ENCODE data around the gene PVALB.

Gene PVALB

DNA sequence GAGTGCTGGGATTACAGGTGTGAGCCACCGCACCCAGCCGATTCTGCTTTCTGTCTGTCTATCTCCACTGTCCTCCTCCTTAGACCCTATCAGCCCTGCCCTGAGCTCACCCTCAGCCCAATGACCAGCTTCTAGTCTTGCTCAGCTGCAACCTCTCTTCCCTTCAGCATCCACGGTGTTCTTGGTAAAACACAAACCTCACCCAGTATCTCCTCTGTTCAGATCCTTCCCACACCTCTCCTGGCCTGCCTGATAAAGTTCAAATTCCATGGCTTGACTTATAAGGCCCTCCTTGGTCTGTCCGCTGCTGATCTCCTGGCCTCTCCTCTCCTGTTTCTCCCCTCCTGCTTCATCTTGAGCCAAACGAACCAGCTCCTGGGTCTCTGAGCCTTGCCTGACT, 29.4 kb upstream of the PVALB start:
- no peak for DNase-seq (ENCODE audit: low read depth)

DNA sequence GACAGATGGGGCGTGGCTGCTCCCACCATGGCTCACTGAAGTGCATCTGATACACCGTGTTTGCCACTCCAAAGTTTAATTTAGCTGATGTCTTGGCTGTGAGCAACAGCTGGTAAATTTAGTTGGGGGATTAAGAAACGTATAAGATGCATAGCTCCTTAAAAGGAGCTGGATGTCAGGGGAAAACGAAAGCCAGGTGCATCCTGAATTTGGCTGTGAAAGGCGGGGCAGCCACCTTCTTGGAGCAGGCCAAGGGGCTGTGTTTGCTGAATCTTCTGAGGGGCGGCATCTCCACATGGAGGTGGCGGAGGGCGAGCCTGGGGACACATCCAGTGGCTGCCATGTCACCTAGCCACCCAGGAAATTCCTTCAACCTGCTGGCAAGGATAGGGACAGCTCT, 23.3 kb upstream of the PVALB start:
- DNase-seq (ENCODE audit: low read depth), result no peak

DNA sequence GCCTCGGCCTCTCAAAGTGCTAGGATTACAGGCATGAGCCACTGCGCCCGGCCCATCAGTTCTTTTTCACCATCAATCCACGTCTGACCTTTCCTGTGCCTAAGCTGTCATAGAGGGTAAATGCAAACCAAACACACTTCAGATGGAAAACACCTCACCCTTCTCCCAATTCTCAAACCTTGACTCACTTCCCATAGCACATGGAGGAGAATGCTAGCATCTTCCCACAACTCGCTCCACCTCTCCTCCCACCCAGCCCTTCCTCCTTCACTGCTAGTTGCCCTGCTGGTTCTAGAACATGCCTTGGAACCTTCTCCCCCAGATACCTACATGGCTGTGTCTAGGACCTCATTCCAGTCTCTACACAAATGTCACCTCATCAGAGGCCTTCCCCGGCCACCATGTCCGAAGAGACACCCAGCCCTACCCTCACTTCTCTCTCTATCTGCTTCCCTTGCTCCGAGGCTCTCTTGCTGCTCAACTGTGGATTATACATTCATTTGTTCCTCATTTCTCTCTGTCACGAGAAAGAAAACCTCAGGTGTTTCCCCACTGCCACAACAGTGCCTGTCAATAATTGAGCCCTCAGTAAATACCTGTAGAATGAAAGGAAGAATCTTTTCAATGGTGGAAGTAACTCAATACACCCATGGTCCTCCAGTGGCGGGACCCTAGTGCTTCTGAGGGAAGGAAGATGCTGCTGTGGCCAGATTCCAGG, 22.7 kb upstream of the PVALB start:
- DNase-seq (ENCODE audit: low read depth), result no peak

DNA sequence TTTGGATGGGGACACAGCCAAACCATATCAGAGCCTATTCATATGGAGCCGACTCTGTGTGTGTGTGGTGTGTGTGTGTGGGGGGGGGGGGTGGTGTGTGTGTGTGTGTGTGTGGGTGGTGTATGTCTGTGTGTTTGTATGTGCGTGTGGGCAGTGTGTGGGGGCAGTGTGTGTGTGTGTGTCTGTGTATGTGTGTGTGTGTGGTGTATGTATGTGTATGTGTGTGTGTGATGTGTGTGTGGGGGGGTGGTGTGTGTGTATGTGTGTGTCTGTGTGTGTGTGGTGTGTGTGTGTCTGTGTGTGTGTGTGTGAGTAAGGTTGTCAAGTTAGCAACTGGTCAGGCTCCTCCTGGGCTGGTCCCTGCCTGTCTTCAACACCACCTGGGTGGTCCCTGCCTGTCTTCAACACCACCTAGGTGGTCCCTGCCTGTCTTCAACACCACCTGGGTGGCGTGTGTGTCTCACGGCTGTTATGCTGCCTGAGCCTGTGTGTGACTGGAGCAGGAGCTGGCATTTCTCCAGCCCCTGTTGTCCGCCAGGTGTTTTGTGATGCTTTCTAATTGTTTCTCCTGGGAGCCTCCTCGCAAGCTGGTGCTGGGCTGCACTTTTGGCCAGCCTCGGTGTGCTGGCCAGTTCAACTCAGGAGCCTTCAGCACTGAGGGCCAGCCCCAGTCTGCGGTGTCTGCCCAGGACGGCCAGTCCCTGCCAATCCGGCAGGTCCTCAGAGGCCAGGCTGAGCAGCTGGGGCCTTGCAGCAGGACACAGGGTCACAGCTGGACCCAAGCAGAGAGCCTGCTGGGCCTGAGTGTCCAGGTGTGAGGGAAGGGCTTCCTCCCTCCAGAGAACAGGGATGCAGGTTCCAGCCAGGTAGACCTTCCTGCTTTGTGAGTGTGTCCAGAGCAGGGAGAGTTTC, 21.5 kb upstream of the PVALB start:
- no peak for DNase-seq (ENCODE audit: low read depth)

DNA sequence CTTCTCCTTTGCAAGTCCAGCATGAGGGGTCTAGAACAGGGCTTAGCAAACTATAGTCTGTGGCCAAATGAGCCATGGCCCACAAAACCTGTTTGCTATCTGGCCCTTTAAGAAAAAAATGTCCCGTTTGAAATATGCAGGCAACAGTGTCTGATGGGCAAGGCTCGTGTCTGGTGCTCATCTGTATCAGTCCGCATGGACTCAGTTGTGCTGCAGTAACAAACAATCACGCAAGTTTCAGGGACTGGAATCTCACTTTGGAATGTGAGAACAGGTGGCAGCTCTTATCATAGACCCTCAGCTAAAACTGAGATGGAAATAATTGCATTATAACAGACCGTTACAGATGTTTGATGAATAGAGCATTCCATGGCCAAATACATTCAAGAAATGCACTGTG, 19.1 kb upstream of the PVALB start:
- no peak for DNase-seq (ENCODE audit: low read depth)

DNA sequence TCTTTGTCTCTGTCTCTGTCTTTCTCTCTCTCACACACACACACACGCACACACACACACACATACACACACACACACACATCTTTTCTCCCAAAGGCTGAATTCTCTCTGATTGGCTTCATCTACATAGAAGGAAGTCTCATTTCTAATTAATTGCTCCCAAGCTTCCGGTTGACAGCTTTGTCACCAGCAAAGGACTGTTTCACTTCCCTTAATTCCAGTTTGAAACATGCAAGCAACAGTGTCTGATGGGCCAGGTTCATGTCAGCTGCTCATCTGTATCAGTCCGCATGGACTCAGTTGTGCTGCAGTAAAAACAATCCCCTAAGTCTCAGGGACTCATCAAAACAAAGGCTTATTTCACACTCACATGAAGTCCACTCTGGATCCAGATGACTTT, 16.2 kb upstream of the PVALB start:
- no peak for DNase-seq (ENCODE audit: low read depth)

DNA sequence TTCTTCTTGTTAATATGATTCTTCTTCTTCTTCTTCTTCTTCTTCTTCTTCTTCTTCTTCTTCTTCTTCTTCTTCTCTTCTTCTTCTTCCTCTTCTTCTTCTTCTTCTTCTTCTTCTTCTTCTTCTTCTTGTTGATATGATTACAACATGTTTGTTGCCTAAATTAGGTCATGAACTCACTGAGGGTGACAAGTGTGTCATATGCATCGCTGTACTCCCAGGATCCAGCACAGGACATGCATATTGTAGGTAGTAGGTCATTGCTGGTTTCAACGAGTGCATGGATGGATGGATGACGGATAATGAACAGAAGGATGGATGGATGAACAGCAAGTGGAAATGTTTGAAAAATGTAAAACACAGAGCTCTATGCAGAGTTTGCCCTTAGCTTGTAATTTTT, 14.9 kb upstream of the PVALB start:
- no peak for DNase-seq (ENCODE audit: low read depth)

DNA sequence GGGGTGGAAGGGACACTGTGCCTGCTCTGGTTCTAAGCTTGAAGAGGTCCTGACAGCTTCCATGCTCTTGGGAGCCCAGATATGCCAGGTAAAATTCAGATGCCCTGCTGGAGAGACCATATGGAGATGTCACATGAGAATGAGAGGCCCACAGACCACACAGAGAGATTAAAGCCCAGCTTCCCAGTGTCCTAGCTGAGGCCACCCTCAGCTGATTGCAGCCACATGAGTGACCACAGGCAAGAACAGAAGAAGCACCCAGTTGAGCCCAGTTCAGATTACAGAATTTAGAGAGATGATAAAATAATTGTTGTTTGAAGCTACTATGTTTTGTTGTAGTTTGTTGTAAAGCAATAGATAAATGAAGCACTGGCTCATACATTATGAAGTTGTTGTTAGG, 14.4 kb upstream of the PVALB start:
- no peak for DNase-seq (ENCODE audit: low read depth)

DNA sequence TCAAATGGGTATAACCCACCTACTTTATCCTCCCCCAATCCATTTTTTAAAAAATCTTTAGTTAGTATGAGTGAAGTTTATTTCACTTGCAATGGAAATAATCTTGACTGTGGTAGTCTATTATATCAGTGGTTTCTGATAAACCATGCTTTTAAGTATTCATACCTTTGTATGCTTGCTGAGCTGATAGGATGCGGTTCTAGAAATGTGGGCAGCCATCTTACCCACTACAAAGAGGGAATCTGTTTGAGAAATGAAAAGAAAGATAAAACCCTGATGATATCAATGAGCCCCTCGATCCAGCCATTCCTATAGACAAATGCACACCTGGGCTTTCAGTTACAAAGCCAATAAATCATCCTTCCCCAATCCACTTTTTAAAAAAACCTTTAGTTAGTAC, 13.8 kb upstream of the PVALB start:
- DNase-seq (ENCODE audit: low read depth), result no peak

DNA sequence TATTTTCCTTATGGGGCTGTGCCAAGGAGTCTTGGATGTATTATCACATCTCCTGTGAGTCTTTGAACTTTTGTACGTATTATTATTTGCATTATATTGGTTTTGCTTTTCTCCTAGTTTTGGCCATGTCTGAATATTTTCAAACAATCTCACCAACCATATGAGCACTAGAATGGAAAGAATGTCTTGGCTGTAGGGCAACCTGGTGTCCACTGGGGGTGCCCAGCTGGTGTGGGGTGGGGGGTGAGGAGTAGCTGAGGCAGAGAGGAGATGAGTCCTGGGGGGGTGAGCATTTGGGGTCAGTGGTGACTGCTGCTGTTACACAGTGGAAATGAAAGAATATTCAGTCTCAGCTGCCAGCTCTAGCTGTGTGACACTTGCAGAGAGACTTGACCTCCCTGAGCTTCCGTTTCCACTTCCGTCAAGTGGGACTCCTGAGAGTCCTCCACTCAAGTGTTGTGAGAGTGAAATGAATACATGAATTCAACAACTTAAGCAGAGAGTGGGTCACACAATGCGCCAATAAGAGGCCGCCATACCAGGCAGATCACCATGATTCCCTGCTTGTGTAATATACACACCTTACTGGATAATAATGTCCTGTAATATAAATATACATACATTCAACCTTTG, 12.7 kb upstream of the PVALB start:
- no peak for DNase-seq (ENCODE audit: low read depth)

DNA sequence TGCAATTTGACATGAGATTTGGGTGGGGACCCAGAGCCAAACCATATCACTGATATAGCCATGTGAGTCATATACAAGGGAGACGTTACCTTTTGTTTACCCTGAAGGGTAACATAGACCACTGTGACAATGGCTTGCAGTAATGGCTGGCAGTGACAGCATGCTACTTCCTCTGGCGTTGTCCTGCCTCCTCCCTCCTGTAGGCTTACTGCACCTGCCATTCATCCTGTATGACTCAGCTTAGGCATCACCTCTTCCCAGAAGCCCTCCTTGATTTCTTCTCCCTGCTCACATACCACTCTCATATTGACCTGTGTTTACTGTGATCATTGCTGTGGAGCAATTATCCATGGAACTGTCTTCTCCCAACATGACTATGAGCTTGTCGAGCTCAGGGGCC, 12.0 kb upstream of the PVALB start:
- no peak for DNase-seq (ENCODE audit: low read depth)

DNA sequence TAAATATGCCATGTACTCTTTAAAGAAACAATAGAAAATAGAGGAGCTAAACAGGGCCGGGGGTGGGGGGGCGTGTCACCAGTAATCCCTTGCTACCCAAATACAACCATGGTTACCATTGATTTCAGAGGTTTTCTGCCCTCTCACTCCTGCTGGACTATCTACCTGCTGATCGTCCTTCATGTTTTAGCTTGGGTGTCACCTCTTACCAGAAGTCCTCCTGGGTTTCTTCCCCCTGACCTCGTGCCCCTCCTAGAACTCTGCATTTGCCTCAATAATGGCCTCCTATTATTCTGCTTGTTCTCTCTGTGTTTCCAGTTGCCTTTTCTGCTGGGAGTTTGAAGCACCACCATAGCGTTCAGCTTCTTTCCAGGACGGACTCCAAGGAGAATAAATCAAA, 9.4 kb upstream of the PVALB start:
- DNase-seq (ENCODE audit: low read depth), result no peak

DNA sequence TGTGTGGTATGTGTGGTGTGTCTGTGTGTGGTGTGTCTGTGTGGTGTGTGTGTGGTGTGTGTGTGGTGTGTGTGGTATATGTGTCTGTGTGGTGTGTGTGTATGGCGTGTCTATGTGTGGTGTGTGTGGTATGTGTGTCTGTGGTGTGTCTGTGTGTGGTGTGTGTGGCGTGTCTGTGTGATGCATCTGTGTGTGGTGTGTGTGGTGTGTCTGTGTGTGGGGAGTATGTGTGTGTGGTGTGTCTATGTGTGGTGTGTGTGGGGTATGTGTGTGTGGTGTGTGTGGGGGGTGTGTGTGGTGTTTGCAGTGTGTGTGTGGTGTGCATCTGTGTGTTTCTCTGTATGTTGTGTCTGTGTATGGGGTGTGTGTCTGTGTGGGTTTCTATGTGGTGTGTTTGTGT, 7.8 kb upstream of the PVALB start:
- DNase-seq (ENCODE audit: low read depth), result no peak

DNA sequence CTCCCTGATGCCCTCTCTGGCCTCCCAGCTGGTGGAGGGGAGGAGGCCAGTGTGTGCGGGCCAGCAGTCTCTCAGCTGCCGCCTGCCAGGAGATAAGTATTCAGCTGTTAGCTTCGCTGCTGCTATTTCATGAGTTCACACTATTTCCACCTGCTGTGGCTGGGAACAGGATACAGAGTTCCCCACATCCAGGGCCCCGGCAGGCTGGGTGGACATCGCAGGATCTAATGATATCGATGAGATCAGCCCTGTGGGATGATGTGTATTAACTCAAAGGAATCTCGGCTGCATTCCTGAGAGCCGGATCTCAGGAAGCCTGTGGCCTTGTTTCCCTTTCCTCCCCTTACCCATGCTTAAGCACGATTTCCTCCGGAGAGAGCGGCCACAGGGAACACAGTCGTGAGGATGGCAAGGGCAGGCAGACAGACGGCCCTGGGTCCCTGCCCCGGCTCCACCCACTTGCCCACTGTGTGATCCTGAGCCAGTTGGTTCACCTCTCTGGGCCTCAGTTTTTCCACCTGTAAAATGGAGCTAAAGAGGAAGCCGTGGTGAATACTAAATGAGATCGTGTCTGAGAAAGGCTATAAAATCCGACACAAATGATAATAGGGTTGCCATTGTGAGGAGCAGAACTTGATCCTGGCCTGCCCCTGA, 6.5 kb upstream of the PVALB start:
- no peak for DNase-seq (ENCODE audit: low read depth)

DNA sequence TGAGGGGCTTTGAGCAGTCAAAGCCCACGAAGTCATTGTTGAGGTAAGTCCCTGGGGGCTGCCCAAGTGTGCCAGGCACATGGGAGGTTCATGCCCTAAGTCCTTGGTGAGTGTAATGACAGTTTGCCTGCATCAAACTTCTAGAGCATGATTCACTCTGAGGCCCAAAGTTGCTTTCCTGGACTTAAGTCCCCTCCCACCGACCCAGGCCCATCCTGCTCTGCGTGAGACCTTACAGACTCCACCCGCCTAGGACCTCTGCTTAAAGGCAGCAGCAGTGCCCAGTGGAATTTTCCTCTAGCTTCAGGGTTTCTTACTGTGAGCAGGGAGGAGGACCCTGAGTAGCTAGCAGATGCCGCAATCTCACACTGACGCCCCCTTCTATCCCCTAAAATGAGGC, 5.7 kb upstream of the PVALB start:
- no peak for DNase-seq (ENCODE audit: low read depth)

DNA sequence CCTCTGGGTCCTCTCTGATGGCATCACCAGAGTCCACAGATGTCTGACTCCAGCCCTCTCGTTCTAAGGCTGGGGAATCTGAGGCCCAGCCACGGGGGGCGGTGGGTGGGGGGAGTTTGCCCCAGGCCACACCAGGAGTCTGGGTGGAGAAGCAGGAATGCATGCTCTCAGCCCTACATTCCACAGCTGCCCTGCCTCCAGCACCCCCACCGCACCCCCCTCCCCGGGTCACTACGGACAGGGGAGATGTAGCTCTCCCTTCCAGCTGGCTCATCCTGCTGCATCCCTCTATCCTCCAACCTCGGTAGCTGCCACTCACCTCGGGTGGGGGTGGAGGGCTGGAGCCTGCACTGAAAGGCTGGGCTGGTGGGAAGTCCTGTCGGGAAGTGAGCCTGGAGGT, 2.3 kb upstream of the PVALB start:
- no peak for DNase-seq (ENCODE audit: low read depth)

DNA sequence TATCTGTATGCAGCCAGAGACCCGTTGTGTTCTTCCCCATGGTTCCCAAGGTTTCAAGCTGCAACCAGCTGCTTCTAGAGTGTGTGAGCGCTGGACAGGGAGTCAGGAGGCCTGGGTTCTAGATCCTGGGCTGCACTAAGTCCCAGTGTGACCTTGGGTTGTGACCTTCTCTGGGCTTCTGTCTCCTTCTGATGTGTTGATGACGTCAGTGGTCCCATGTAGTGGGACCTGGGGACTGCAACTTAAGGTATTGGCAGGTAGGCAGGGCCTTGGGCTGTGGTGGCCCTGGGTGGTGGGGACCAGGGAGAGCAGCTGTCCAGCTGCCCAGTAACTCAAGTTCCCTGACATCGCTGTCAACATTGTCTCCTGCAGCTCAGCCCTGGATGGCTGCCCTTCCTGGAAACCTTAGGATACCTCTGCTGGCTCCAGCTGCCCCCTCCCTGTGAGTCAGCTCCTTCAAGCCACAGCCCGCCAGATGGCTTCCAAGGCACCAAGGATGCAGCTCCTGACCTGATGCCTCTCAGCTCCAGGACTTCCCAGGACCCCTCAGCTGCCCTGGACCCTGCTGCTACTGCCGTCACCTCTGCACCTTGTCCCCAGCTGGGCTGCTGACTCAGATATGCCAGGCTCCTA, 1.3 kb upstream of the PVALB start:
- no peak for DNase-seq (ENCODE audit: low read depth)

DNA sequence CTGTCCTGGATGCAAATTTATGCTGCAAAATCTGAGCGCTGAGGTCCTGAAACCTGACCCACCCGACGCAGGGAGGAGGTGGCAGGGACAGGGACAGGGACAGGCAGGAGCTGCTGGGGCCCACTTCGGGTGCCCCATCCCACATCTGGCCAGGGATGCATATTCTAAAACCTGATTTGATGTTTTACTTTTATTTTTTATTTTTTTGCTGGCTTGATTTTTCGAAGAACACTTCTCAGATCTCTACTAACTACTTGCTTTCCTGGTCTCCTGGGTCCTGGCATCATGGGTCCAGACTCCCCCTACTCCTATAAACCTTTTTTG, 652 bp upstream of the PVALB start:
- DNase-seq (ENCODE audit: low read depth), result no peak

DNA sequence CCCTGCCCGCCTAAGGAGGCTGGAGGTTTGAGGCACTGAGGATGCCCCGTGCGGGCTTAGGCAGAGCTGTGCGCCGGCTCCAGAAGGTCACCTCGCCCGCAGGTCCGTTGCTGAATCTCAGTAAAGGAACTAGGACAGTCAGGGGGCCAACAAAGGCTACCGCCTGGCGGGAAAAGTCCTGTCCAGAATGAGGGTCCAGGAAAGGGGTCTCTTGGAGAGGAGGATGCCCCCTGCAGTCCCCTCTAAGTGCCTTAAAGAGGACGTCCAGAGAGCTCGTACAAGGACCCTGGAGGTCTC, 548 bp downstream of the PVALB start:
- no peak for DNase-seq (ENCODE audit: low read depth)

DNA sequence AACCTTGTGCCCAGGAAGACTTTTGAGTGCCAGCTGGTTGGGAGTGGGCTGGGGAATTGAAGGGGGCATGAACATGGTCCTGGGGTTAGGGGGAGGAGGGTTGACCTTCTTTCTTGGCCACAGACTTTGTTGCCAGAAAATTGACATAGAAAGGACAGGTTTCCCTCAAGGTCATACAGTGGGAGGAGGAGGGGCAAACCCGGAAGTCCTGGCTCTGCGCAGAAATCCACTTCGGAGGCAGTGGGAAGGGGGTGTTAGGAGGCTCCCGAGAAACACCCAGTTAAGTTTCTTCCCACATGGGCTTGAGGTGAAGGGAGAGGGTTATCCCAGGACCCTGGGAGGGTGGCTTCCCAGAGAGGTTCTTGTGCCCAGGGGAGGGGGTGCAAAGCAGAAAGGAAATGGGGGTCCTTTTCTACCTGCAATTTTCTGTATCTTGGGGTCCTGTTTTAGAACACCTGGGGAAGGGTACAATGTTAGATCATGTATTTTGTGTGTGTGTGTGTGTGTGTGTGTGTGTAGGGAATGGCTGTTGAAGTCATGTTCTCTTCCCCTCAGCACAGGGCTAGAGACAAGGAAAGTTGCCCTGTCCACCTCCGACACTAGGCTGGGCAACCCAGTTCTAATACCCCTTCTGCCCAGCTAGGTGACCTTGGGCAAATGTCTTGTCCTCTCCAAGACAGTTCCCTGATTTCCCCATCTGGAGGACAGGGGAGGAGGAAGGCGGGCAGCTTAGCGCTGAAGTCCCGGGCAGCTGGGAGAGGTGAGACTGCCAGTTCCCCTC, 1.1 kb downstream of the PVALB start:
- DNase-seq (ENCODE audit: low read depth), result no peak

DNA sequence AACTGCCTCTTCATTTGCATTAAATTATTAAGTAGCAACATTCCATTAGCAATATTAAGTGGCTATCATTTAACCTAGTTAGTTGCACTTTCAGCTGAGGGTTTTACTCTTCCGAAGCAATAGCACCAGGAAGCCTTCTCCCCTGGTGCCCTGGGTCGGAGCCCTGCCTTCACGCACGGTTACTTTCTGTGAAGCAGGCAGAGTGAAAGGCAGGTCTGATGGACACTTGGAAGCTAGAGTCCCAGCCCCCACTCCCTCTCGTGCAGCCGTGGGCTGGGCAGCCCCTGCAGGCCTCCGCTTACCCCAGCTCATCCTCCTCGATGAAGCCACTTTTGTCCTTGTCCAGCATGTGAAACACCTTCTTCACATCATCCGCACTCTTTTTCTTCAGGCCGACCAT, 2.0 kb downstream of the PVALB start:
- no peak for DNase-seq (ENCODE audit: low read depth)

Measured in HS-27A (cell line).